HCT116 (cell line): Measurements from ENCODE around the gene GALNT15. TPM values are rescaled to one million over a fixed set of nuclear protein-coding genes. Genes with fewer than 3 reads are reported as not detected.

Experiments
- ATAC-seq: fragments of 200-7000 bp; cut with Tn5 transposase; 2 replicates; pipeline ENCODE4 v1.9.1; 2020; ENCODE audit warnings: mild to moderate bottlenecking, moderate library complexity
- BruUV-seq: library from RNA; stranded (reverse); fragments of 400-500 nt; replicated peaks from 2 replicates; lab custom pipeline; 2021; lab: Mats Ljungman, UMichigan
- CTCF ChIA-PET: fragments of 300-600 bp; sonication (Branson Sonifier 250); formaldehyde crosslinking; loops from one replicate; lab custom pipeline; 2021; ENCODE audit warnings: antibody characterized with exemption; lab: Charles Lee
- POLR2A ChIA-PET: fragments of 300-600, 350-600 bp; sonication (Branson Sonifier 250); formaldehyde crosslinking; loops from one replicate; lab custom pipeline; 2021; ENCODE audit warnings: antibody characterized with exemption; lab: Charles Lee
- RAD21 ChIA-PET, 2 experiments: fragments of 300-600 bp; sonication (Branson Sonifier 250); formaldehyde crosslinking; loops; one replicate each; lab custom pipeline; 2023; ENCODE audit warnings: low total read pairs in 2 of 2; ENCODE audit not compliant: uncharacterized antibody in 2 of 2, unreplicated experiment in 2 of 2, low non-redundant PET in 1 of 2; lab: Charles Lee
- DNase-seq: peaks from one replicate; pipeline ENCODE4 v3.0.0-alpha.2; 2010; ENCODE audit warnings: low read depth, low spot score
- H2AFZ ChIP-seq: fragments of 200-600 bp; shearing (Covaris generic), sonication (generic); 2 replicates; pipeline ENCODE4 v1.6.1; 2017; ENCODE audit warnings: low read depth, mixed run types, mixed read lengths, antibody characterized with exemption, low read length; ENCODE audit not compliant: poor library complexity, severe bottlenecking
- H3K27ac ChIP-seq: 2 replicates; pipeline ENCODE4 v1.5.1; 2012; ENCODE audit warnings: low read depth, low read length
- H3K27me3 ChIP-seq: fragments of 200-600 bp; sonication (generic); 2 replicates; pipeline ENCODE4 v1.6.1; 2016; ENCODE audit warnings: mixed run types, low read length, mixed read lengths; ENCODE audit not compliant: insufficient read depth
- H3K36me3 ChIP-seq, 2 experiments: fragments of 200-500 bp in 1 of 2; fragments of 200-600 bp in 1 of 2; sonication (Bioruptor generic) in 1 of 2; sonication (generic) in 1 of 2; 2 replicates each; pipeline versions ENCODE4 v1.5.1 to v1.6.1; 2014 to 2016; ENCODE audit warnings: low read length in 2 of 2, inconsistent platforms in 1 of 2, mixed read lengths in 1 of 2, mixed run types in 1 of 2; ENCODE audit not compliant: insufficient read depth in 2 of 2, control insufficient read depth in 1 of 2
- H3K4me1 ChIP-seq, 2 experiments: fragments of 200-600 bp in 1 of 2; sonication (generic) in 1 of 2; 2 replicates each; pipeline versions ENCODE4 v1.5.1 to v1.6.1; 2012 to 2017; ENCODE audit warnings: low read length in 2 of 2, inconsistent platforms in 1 of 2, mild to moderate bottlenecking in 1 of 2, mixed read lengths in 1 of 2, mixed run types in 1 of 2, moderate library complexity in 1 of 2; ENCODE audit not compliant: insufficient read depth in 2 of 2, control insufficient read depth in 1 of 2
- H3K4me2 ChIP-seq: fragments of 200-600 bp; sonication (generic); 2 replicates; pipeline ENCODE4 v1.6.1; 2017; ENCODE audit warnings: mixed run types, low read length, mixed read lengths
- H3K4me3 ChIP-seq, 2 experiments: fragments of 200-600 bp in 1 of 2; sonication (generic) in 1 of 2; replicated peaks in 1 of 2; 2 replicates each; pipeline ENCODE4 v1.5.1; 2011 to 2016; ENCODE audit warnings: low read length in 2 of 2, control low read depth in 1 of 2, low read depth in 1 of 2, mild to moderate bottlenecking in 1 of 2, mixed read lengths in 1 of 2, mixed run types in 1 of 2
- H3K79me2 ChIP-seq: fragments of 200-600 bp; sonication (generic); 2 replicates; pipeline ENCODE4 v1.6.1; 2017; ENCODE audit warnings: mild to moderate bottlenecking, mixed run types, low read length, moderate library complexity, mixed read lengths; ENCODE audit not compliant: insufficient read depth
- H3K9ac ChIP-seq: fragments of 200-600 bp; sonication (generic); 2 replicates; pipeline ENCODE4 v1.6.1; 2016; ENCODE audit warnings: low read length, mixed read lengths
- H3K9me2 ChIP-seq: fragments of 200-600 bp; sonication (generic), shearing (Covaris generic); 2 replicates; pipeline ENCODE4 v1.6.1; 2017; ENCODE audit warnings: mixed run types, mild to moderate bottlenecking, moderate library complexity; ENCODE audit not compliant: insufficient read depth
- H3K9me3 ChIP-seq, 2 experiments: fragments of 200-500 bp in 1 of 2; fragments of 200-600 bp in 1 of 2; sonication (Bioruptor generic) in 1 of 2; sonication (generic) in 1 of 2; 2 replicates each; pipeline ENCODE4 v1.6.1; 2014 to 2017; ENCODE audit warnings: low read length in 2 of 2, mixed read lengths in 2 of 2, inconsistent platforms in 1 of 2, low read depth in 1 of 2, mild to moderate bottlenecking in 1 of 2, mixed run types in 1 of 2, moderate library complexity in 1 of 2; ENCODE audit not compliant: control insufficient read depth in 1 of 2, insufficient read depth in 1 of 2
- H4K20me1 ChIP-seq: fragments of 200-600 bp; sonication (generic), shearing (Covaris generic); 2 replicates; pipeline ENCODE4 v1.6.1; 2017; ENCODE audit warnings: mixed run types, mild to moderate bottlenecking, moderate library complexity; ENCODE audit not compliant: insufficient read depth
- CBX3 ChIP-seq: IDR thresholded peaks from 2 replicates; pipeline ENCODE4 v1.6.1; 2012; ENCODE audit warnings: low read depth
- EGR1 ChIP-seq: IDR thresholded peaks from 2 replicates; pipeline ENCODE4 v1.6.1; 2012; ENCODE audit warnings: low read depth
- EZH2 ChIP-seq: fragments of 200-600 bp; sonication (generic); IDR thresholded peaks from 2 replicates; pipeline ENCODE4 v1.6.1; 2017; ENCODE audit warnings: antibody characterized with exemption, mixed run types
- EZH2phosphoT487 ChIP-seq: fragments of 200-600 bp; IDR thresholded peaks from 2 replicates; pipeline ENCODE4 v1.6.1; 2018; ENCODE audit warnings: antibody characterized with exemption, borderline replicate concordance
- FOSL1 ChIP-seq: IDR thresholded peaks from 2 replicates; pipeline ENCODE4 v1.6.1; 2012; ENCODE audit warnings: low read depth
- POLR2AphosphoS5 ChIP-seq: IDR thresholded peaks from 2 replicates; pipeline ENCODE4 v1.6.1; 2011; ENCODE audit warnings: mild to moderate bottlenecking, low read depth, low read length, moderate library complexity
- RAD21 ChIP-seq: IDR thresholded peaks from 2 replicates; pipeline ENCODE4 v1.6.1; 2012; ENCODE audit warnings: low read depth, mild to moderate bottlenecking
- SIN3A ChIP-seq: IDR thresholded peaks from 2 replicates; pipeline ENCODE4 v1.6.1; 2012; ENCODE audit warnings: low read depth
- TCF7L2 ChIP-seq: IDR thresholded peaks from 2 replicates; pipeline ENCODE4 v1.7.0; 2011; ENCODE audit warnings: borderline replicate concordance, inconsistent platforms; ENCODE audit not compliant: insufficient read depth, insufficient read length; ENCODE audit errors: extremely low read depth
- YY1 ChIP-seq: IDR thresholded peaks from 2 replicates; pipeline ENCODE4 v1.6.1; 2011; ENCODE audit warnings: low read length, low read depth, moderate library complexity, mild to moderate bottlenecking; ENCODE audit not compliant: insufficient replicate concordance; ENCODE audit errors: extremely low read depth
- ZFX ChIP-seq: fragments of 450-650 bp; IDR thresholded peaks from 2 replicates; pipeline ENCODE4 v1.6.1; 2017
- intact Hi-C: fragments of 100-400 bp; cut with micrococcal nuclease; formaldehyde crosslinking; loops from 2 replicates; pipeline ENCODE4 v1.10.0; 2022
- total RNA-seq: library from RNA; stranded (reverse); gene quantifications from one replicate; pipeline ENCODE4 v1.2.1, GENCODE V29; 2021; ENCODE audit not compliant: unreplicated experiment
- TF ChIP-seq, protein P1 (sequence below): IDR thresholded peaks from 2 replicates; pipeline ENCODE4 v1.6.1; 2011; ENCODE audit warnings: mild to moderate bottlenecking, low read length, moderate library complexity; ENCODE audit not compliant: insufficient replicate concordance; ENCODE audit errors: extremely low read depth
- TF ChIP-seq, protein P2 (sequence below): IDR thresholded peaks from 2 replicates; pipeline ENCODE4 v1.6.1; 2012

Gene GALNT15
- total RNA-seq, 1 experiment from 2014 or later = 0.05 TPM

DNA sequence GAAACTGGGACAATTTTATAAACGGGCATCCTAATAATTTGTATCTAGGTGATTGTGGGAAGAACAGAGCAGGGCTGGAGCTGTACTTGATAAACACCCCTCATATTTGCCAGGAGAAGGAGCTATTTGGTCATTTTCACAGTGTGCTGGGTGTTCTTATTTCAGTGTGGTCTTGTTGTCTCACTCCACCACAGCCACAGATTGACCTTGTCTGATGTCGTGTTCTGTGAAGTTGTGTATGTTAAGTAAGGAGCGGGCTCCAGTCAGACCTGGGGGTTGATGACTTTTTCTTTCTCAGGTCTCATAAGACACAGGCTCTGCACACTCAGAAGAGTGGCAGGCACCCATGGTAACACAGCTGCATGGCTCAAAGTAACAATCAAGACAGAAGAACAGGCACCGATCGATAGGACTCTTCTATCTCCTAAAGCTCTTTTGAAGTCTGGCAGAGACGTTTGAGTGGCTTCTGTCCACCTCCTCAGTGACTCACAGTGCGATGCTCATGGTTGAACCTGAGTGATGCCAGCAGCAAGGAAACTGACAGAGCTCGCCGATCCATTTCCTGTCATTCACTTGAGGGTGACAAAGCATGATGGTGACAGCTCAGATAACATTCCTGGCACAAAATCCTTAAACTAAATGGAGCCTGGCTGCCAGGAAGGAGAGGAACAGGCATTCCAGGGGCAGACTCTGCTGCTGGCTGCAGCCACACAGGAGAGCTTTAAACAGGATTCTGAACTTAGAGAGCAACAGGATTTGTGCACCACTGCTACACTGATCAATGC lies 69.4 kb downstream of the GALNT15 start:
- H3K27me3 ChIP-seq = no peaks in the 10 kb centered on the region
- intact Hi-C loops = no loop called here
- H3K9me2 ChIP-seq = no peaks in the 10 kb centered on the region
- DNase-seq = no peak
- RAD21 ChIA-PET = no interaction called here
- TF ChIP-seq ZFX (no peak), EGR1 (no peak), EZH2 (no peak), TCF7L2 (no peak), YY1 (no peak), CBX3 (no peak), POLR2AphosphoS5 (no peak), SIN3A (no peak), RAD21 (no peak), EZH2phosphoT487 (no peak), FOSL1 (no peak)
- TF ChIP-seq, protein P1, sequence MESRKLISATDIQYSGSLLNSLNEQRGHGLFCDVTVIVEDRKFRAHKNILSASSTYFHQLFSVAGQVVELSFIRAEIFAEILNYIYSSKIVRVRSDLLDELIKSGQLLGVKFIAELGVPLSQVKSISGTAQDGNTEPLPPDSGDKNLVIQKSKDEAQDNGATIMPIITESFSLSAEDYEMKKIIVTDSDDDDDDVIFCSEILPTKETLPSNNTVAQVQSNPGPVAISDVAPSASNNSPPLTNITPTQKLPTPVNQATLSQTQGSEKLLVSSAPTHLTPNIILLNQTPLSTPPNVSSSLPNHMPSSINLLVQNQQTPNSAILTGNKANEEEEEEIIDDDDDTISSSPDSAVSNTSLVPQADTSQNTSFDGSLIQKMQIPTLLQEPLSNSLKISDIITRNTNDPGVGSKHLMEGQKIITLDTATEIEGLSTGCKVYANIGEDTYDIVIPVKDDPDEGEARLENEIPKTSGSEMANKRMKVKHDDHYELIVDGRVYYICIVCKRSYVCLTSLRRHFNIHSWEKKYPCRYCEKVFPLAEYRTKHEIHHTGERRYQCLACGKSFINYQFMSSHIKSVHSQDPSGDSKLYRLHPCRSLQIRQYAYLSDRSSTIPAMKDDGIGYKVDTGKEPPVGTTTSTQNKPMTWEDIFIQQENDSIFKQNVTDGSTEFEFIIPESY = no peak
- TF ChIP-seq, protein P2, sequence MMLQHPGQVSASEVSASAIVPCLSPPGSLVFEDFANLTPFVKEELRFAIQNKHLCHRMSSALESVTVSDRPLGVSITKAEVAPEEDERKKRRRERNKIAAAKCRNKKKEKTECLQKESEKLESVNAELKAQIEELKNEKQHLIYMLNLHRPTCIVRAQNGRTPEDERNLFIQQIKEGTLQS = no peak
- BruUV-seq = no TSS peak
- CTCF ChIA-PET = no interaction called here
- no peaks in the 10 kb centered on the region for H4K20me1 ChIP-seq
- no peak overlapping the region for H3K9ac ChIP-seq
- no peaks in the 10 kb centered on the region for H3K9me3 ChIP-seq
- POLR2A ChIA-PET = no interaction called here
- no peak overlapping the region for H3K4me2 ChIP-seq
- no peak for ATAC-seq
- peaks cover 0 to 25% of the 10 kb centered on the region in 2 experiments; a peak in 2 of 4 replicates for H3K4me1 ChIP-seq
- H3K79me2 ChIP-seq = no peaks in the 10 kb centered on the region
- no peak overlapping the region for H2AFZ ChIP-seq
- H3K4me3 ChIP-seq = no peak overlapping the region
- no peak overlapping the region for H3K27ac ChIP-seq
- no peaks in the 10 kb centered on the region for H3K36me3 ChIP-seq
